Measurements from ENCODE around the gene KIAA1614. TPM values are rescaled to one million over a fixed set of nuclear protein-coding genes. Genes with fewer than 3 reads are reported as not detected.

KIAA1614 gene
- total RNA-seq, 1 donor from 2014 or later: 8.2 TPM

DNA sequence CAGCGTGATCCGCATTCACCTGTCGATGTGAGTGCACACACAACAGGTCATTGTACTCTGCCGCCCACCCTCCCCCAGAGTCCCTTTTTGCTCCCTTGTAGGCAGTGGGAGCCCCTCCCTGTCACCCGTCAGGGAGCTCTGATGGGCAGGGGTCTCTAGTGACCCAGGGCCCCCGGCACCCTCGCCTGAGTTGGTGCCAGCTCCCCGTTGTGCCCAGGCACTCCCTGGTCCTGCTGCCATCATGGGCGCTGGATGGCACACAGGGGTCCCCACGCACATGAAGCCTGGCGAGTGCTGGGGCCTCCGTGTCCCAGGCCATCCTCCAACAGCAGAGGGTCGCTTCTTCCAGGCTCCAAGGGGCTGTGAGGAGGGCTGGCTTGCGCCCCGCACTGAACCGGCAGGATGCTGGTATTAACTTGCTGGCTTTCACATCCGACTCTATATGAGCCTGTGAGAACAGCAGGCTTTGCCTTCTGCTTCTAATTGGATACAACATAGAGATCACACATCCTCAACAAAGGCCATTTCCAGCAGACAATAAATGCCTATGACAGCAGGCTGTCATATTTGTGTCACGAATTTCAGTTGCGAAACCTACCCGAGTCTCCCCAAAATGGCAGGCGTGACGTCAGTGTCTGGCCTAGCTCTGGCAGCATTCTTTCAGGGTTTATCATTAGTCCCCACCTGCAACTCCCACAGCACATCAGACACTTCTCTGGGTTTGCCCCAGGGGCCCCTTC is 35.4 kb downstream of the KIAA1614 start:
- no peak overlapping the region for H3K27ac Mint-ChIP-seq (ENCODE audit: unreplicated experiment)
- peaks cover 3% of the 10 kb centered on the region for H3K9me3 Mint-ChIP-seq (ENCODE audit: low read depth)
- peaks cover 4% of the 10 kb centered on the region for H3K4me1 Mint-ChIP-seq (ENCODE audit: low read depth)
- no peak overlapping the region for H3K4me3 Mint-ChIP-seq (ENCODE audit: unreplicated experiment)
- no peak for TF ChIP-seq CTCF (IDR thresholded peaks at IDR 0.05)
- peaks cover 15% of the 10 kb centered on the region for H3K36me3 Mint-ChIP-seq (ENCODE audit: low read depth)
- no peaks in the 10 kb centered on the region for H3K27me3 Mint-ChIP-seq (ENCODE audit: low read depth)
- peak; percentile 80 for DNase-seq (ENCODE audit: low spot score)

GRCh38 chr1:180948641-180949615 is 36.2 kb downstream of the KIAA1614 start:
- Mint-ChIP-seq H3K4me1 (ENCODE audit: low read depth) (peaks cover 4% of the 10 kb centered on the region), H3K36me3 (ENCODE audit: low read depth) (peaks cover 15% of the 10 kb centered on the region), H3K27me3 (ENCODE audit: low read depth) (no peaks in the 10 kb centered on the region), H3K27ac (ENCODE audit: unreplicated experiment) (no peak overlapping the region), H3K9me3 (ENCODE audit: low read depth) (peaks cover 3% of the 10 kb centered on the region), H3K4me3 (ENCODE audit: unreplicated experiment) (no peak overlapping the region)
- no peak for TF ChIP-seq CTCF (IDR thresholded peaks at IDR 0.05)
- DNase-seq (ENCODE audit: low spot score): peak; percentile 73

- H3K27me3 Mint-ChIP-seq (ENCODE audit: low read depth): no peaks in the 10 kb centered on the region
- no peak overlapping the region for H3K27ac Mint-ChIP-seq (ENCODE audit: unreplicated experiment)
- H3K36me3 Mint-ChIP-seq (ENCODE audit: low read depth): peaks cover 15% of the 10 kb centered on the region
- no peak for TF ChIP-seq CTCF (IDR thresholded peaks at IDR 0.05)
- DNase-seq (ENCODE audit: low spot score): peak; percentile 10
- peaks cover 3% of the 10 kb centered on the region for H3K9me3 Mint-ChIP-seq (ENCODE audit: low read depth)
- peaks cover 4% of the 10 kb centered on the region for H3K4me1 Mint-ChIP-seq (ENCODE audit: low read depth)
- no peak overlapping the region for H3K4me3 Mint-ChIP-seq (ENCODE audit: unreplicated experiment)
Observed at GRCh38 chr1:180949616-180950000, 36.9 kb downstream of the KIAA1614 start.

DNA sequence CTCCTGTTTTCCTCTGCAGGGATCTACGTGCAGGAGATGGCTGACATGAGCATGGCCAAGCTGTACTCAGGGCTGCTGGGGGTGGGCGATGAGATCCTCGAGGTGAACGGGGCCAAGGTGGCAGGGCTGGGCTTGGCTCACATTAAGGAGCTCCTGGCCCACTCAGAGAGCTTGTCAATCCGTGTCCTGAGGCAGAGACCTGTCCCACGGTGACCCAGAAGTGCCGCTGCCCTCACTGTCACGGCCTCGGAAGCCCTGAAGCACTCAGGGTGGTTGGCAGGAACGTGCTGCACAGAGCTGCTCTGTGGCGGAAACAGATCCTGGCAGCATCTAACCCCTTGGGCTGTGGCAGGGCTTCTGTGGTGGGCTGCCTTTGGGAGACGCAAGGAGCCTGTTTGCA is 37.6 kb downstream of the KIAA1614 start:
- peaks cover 4% of the 10 kb centered on the region for H3K4me1 Mint-ChIP-seq (ENCODE audit: low read depth)
- H3K4me3 Mint-ChIP-seq (ENCODE audit: unreplicated experiment): no peak overlapping the region
- H3K9me3 Mint-ChIP-seq (ENCODE audit: low read depth): peaks cover 3% of the 10 kb centered on the region
- peaks cover 15% of the 10 kb centered on the region for H3K36me3 Mint-ChIP-seq (ENCODE audit: low read depth)
- H3K27me3 Mint-ChIP-seq (ENCODE audit: low read depth): no peaks in the 10 kb centered on the region
- H3K27ac Mint-ChIP-seq (ENCODE audit: unreplicated experiment): no peak overlapping the region
- TF ChIP-seq CTCF (IDR thresholded peaks at IDR 0.05): no peak
- DNase-seq (ENCODE audit: low spot score): peak; percentile 84

GRCh38 chr1:180951186-180951745 is 38.6 kb downstream of the KIAA1614 start:
- peak; percentile 80 for DNase-seq (ENCODE audit: low spot score)
- H3K27ac Mint-ChIP-seq (ENCODE audit: unreplicated experiment): no peak overlapping the region
- peaks cover 4% of the 10 kb centered on the region for H3K4me1 Mint-ChIP-seq (ENCODE audit: low read depth)
- no peak overlapping the region for H3K4me3 Mint-ChIP-seq (ENCODE audit: unreplicated experiment)
- peaks cover 3% of the 10 kb centered on the region for H3K9me3 Mint-ChIP-seq (ENCODE audit: low read depth)
- peaks cover 13% of the 10 kb centered on the region for H3K36me3 Mint-ChIP-seq (ENCODE audit: low read depth)
- TF ChIP-seq CTCF (IDR thresholded peaks at IDR 0.05): no peak
- no peaks in the 10 kb centered on the region for H3K27me3 Mint-ChIP-seq (ENCODE audit: low read depth)
